Calu3 (cell line): ENCODE measurements around the gene IP6K1. TPM values are rescaled to one million over a fixed set of nuclear protein-coding genes. Genes with fewer than 3 reads are reported as not detected.

ENCODE experiments used
- BruUV-seq: library from RNA; stranded (reverse); fragments of 400-500 nt; replicated peaks from 2 replicates; lab custom pipeline; 2021; lab: Mats Ljungman, UMichigan
- CTCF ChIA-PET: fragments of 300-600 bp; sonication (Branson Sonifier 250); formaldehyde crosslinking; loops from one replicate; lab custom pipeline; 2022; ENCODE audit warnings: antibody characterized with exemption; lab: Charles Lee
- DNase-seq: peaks from one replicate; pipeline ENCODE4 v3.0.0; 2022
- H3K27ac Mint-ChIP-seq: one replicate; pipeline ENCODE4 v1.8.0; 2022; ENCODE audit warnings: mixed read lengths; ENCODE audit not compliant: unreplicated experiment
- H3K27me3 Mint-ChIP-seq: one replicate; pipeline ENCODE4 v1.8.0; 2022; ENCODE audit warnings: mixed read lengths; ENCODE audit not compliant: unreplicated experiment
- H3K36me3 Mint-ChIP-seq: one replicate; pipeline ENCODE4 v1.8.0; 2022; ENCODE audit warnings: mild to moderate bottlenecking, moderate library complexity, mixed read lengths; ENCODE audit not compliant: insufficient read depth, unreplicated experiment
- H3K4me1 Mint-ChIP-seq: one replicate; pipeline ENCODE4 v1.8.0; 2022; ENCODE audit warnings: mild to moderate bottlenecking, low read depth, mixed read lengths; ENCODE audit not compliant: unreplicated experiment
- H3K4me3 Mint-ChIP-seq: one replicate; pipeline ENCODE4 v1.8.0; 2022; ENCODE audit warnings: mild to moderate bottlenecking, low read depth, moderate library complexity, mixed read lengths; ENCODE audit not compliant: unreplicated experiment
- H3K9me3 Mint-ChIP-seq: one replicate; pipeline ENCODE4 v1.8.0; 2022; ENCODE audit warnings: low read depth, mixed read lengths; ENCODE audit not compliant: unreplicated experiment
- CTCF ChIP-seq: fragments of 200-600 bp; IDR thresholded peaks from one replicate; pipeline ENCODE4 v1.8.0; 2022; ENCODE audit warnings: antibody characterized with exemption; ENCODE audit not compliant: unreplicated experiment
- intact Hi-C: fragments of 100-400 bp; cut with micrococcal nuclease; formaldehyde crosslinking; loops from one replicate; pipeline ENCODE4 v1.10.0; 2022; ENCODE audit not compliant: unreplicated experiment
- total RNA-seq: library from RNA; stranded (reverse); gene quantifications from 2 replicates; pipeline ENCODE4 v1.2.3, GENCODE V29; 2022

Gene IP6K1
- total RNA-seq, 1 experiment from 2014 or later = 30.3 TPM

- Mint-ChIP-seq H3K27me3 (no peaks in the 10 kb centered on the region), H3K9me3 (no peaks in the 10 kb centered on the region), H3K36me3 (peaks cover 19% of the 10 kb centered on the region), H3K4me3 (no peak overlapping the region), H3K27ac (no peak overlapping the region), H3K4me1 (no peaks in the 10 kb centered on the region)
- no peak for DNase-seq
- intact Hi-C loops = no loop called here
- no TSS peak for BruUV-seq
- no peak for TF ChIP-seq CTCF
- CTCF ChIA-PET = no interaction called here
Measured at GRCh38 chr3:49712166-49712565, 74.2 kb downstream of the IP6K1 start.

GRCh38 chr3:49711489-49711888, 74.9 kb downstream of the IP6K1 start:
- H3K27me3 Mint-ChIP-seq = no peaks in the 10 kb centered on the region
- no peak for DNase-seq
- no TSS peak for BruUV-seq
- peaks cover 19% of the 10 kb centered on the region for H3K36me3 Mint-ChIP-seq
- CTCF ChIA-PET = no interaction called here
- no peaks in the 10 kb centered on the region for H3K9me3 Mint-ChIP-seq
- no peaks in the 10 kb centered on the region for H3K4me1 Mint-ChIP-seq
- no peak overlapping the region for H3K27ac Mint-ChIP-seq
- TF ChIP-seq CTCF = no peak
- no peak overlapping the region for H3K4me3 Mint-ChIP-seq
- intact Hi-C loops = no loop called here

GRCh38 chr3:49709852-49710251, 76.5 kb downstream of the IP6K1 start:
- Mint-ChIP-seq H3K4me3 (no peak overlapping the region), H3K27ac (no peak overlapping the region), H3K4me1 (no peaks in the 10 kb centered on the region), H3K36me3 (peaks cover 9% of the 10 kb centered on the region), H3K27me3 (no peaks in the 10 kb centered on the region), H3K9me3 (no peaks in the 10 kb centered on the region)
- intact Hi-C loops = no loop called here
- CTCF ChIA-PET = no interaction called here
- no TSS peak for BruUV-seq
- TF ChIP-seq CTCF = no peak
- no peak for DNase-seq

GRCh38 chr3:49707113-49707480, 79.2 kb downstream of the IP6K1 start:
- BruUV-seq = no TSS peak
- intact Hi-C loops = no loop called here

More at GRCh38 chr3:49707113-49707480, 79.2 kb downstream of the IP6K1 start:
- no peak for DNase-seq
- CTCF ChIA-PET = no interaction called here
- H3K4me3 Mint-ChIP-seq = no peak overlapping the region
- H3K27ac Mint-ChIP-seq = no peak overlapping the region
- no peaks in the 10 kb centered on the region for H3K27me3 Mint-ChIP-seq
- H3K36me3 Mint-ChIP-seq = peaks cover 18% of the 10 kb centered on the region
- H3K4me1 Mint-ChIP-seq = no peaks in the 10 kb centered on the region
- no peak for TF ChIP-seq CTCF
- H3K9me3 Mint-ChIP-seq = no peaks in the 10 kb centered on the region
